ENCODE results near the gene RALA.

RALA gene

DNA sequence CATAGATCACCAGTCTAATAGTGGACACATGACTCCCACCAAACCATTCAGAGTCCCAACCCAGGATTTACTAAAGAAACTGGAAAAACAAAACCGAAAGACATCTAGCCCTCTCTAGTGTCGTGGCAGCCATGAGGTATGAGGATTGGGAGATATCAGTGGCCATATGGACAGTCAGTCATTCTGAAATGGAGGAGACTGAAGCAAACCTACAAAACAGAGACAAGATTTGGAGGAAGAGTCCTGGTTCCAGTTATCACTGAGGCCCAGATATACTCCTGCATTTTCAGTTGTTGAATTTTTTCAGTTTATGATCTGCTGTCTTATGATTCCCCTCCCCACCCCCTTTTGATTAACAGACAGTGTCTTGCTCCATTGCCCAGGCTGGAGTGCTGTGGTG lies 9.1 kb upstream of the RALA start:
- no peak for DNase-seq

DNA sequence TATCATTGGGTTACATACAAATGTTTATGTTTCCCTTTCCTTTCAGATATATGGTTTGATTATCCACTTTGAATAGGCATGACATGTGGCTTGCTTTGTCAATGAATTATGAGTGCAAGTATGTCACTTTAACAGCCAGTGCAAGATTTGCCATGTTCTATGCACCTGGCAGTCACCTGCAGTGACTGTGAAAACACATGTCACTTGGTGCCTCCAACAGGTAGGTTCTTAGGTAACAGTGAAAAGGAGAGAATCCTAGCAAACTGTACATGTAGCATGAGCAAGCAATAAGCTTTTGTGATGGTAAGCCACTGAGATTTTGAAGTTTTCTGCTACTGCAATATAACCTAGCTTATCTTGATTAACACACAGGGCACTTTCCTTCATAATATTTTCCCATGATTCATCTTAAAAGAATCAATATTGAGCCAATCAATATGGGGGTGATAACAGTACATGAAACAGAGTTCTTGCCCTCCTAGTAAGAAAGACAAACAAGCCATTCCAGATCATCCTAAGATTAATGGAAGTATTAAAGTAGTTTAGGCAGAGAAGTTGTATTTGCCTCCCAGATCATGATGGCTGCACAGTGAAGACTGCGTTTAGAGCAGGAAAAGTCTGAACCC lies 7.9 kb upstream of the RALA start:
- DNase-seq: no peak

DNA sequence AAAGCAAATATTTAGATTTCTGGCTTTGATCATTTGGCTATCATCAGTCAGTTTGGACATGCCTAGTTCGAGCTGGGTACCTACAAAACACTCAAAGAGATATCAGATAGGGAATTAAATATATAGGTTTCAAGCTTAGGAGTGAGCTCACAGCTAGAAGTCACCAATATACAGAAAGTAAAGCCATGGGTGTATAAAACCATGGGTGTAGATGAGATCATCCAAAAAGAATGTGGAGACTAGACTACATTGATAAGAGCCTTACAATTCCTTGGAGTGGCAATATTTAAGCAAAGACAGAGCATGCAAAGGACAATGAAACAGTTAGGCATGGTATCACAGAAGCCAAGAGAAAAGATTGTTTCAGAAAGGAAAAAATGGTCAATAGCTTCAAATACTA lies 7.2 kb upstream of the RALA start:
- no peak for DNase-seq

DNA sequence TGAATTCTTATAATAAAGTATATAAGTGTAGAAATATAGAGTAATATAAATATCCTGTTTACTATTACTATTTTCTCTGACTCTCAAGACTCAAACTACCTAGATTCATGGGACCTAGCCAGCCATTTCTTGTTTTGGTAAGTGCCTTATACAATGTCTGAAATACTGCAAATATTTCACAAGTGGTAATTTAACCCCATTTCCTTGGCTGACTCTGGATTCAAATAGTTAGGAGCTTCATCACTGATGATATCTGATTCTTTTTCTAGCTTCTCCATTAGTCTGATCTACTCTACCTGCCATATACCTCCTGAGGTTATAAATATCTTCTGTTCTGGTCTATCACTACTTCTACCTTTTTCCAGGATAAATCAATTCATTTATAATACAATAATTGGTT lies 6.4 kb upstream of the RALA start:
- DNase-seq: no peak

DNA sequence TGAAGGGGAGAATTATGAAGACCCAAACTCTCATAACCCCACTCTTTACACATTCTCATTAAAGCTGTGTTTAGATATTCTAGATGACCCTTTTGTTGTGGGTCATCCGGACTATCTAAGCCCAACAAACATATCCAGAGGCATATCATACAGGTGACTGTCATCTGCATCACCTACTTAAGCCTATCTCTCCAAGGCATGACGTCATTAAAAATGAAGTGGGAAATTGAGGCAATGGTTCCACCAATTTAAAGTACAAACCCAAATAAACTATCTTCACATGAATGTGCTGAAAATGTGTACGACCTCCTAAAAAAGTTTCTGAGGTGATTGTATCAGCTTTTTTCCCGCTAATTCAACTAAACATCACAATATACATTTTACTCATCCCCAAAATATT lies 4.5 kb upstream of the RALA start:
- DNase-seq: no peak

DNA sequence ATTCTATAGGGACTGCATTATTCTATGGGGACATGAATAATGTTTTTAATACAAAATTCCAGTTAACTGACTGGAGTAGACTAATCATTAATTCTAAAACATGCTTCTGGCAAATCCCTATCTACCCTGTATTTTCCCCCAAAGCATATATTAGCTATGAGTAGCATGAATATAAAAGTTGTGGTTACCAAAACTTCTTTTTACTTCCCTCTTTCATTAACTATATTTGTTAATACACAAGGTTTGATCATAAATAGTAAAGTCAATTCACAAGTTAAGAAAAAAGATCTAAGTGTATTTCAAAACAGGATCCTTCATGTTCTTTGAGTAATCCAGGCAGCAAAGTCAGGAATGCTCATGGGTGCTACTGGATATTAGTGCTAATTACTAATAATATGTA lies 2.9 kb upstream of the RALA start:
- DNase-seq: no peak

DNA sequence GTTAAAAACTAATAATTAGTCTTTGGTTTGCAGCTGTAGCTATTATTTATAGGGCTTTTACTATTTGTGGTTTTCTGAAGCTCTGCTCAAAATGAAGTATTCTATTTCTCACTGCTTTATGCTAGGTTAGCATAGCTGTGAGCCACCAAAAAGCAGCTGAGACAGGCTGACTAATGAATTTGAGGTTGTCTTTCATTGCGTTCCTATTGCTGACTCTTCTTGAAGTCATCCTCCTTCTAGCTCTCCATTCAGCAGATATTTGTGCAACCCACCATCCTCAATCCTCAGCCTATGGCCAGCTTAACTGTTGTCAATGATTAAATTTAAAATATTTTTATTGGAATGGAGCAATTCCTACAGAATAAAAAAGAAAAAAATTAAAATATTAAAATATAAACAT lies 2.1 kb upstream of the RALA start:
- DNase-seq: no peak

DNA sequence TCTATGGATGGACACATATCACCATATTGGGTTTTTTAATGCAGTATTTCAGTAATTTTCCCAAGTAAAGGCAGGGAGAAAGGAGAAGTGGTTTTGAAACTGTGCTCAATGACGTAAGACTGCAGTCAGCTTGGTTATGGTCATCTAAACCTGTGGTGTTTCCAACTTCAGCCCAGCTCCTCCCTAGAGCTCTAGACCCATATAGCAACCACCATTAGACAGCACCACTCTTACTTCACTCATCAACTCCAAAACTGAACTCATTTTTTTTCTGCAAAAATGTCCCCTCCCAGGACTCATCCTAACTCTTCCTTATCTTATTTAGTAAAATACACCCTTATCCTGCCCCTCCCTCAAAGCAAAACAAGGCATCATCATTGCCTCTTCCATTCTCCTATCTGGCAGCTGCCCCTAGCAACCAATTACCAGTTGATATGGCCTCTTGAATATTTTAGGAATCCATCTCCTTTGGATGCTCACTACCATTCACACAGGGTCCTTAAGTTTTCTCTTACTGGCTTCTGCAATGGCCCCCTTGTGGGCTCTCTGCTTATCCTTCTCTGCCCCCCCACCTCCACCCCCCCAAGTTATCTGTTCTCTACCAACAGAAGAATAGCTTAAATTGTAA lies 1.5 kb upstream of the RALA start:
- no peak for DNase-seq

DNA sequence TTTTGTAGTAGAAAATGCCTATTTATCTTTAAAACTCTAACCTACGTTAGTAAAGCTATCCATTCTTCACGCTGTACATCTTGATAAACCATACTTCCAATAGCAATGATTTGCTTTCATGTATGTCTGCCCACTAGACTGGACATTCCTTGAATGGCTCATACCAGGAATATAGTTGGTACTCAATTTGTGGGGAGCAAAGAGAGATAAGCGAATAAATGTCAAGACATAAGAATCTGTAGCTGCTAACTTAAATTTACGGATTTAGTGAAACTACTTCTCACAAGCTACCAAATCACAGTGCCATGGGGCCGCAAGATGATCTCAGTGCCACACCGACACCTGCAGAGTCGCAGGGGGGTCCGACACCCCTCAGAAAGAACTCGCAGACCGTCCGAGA lies 763 bp upstream of the RALA start:
- no peak for DNase-seq

DNA sequence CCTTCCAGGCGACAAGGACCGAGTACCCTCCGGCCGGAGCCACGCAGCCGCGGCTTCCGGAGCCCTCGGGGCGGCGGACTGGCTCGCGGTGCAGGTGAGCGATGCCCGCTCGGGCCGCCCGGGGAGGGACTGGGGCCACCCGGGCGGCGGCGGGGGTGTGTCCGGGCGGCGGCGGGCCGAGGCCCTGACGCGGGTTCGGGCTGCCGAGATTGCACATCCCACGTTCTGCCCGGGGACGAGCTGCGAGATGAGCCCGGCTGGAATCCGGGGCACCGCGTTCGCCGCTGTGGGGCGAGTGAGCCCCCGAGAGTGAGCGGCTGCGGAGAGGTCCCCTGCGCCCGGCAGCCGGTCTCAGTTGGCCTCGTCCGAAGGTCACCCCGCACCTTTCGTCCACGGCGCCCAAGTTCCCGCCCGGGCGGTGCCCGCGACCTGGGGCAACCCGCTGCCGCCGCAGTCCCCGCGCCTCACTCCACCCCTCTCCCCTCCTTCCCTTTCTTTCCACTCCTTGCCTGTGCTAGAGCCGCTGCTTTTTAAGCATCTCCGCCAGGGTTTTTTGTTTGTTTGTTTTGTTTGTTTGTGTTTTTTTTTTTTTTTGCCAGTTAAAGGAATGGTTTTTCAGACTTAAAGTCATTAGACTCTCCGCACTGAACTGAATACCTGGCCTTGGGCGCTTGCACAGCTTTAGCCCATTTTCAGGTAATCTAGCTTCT lies 515 bp downstream of the RALA start:
- DNase-seq: no peak

DNA sequence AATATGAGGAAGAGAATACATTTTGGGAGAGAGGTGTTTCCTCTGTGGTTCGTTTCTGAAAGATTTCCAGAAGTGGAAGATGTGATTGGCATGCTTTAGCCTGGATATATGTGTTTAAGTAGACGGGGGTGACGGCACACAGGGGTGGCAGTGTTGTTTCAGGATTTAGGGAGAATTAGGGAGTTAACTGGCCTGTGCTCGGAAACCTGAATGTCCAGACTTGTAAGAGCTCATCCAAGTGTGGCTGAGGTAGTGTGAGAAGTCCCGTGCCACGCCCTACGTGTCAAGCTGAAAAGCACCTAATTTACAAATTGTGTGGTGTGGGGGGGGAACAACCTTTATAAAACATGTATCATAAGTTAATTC lies 1.1 kb downstream of the RALA start:
- no peak for DNase-seq

DNA sequence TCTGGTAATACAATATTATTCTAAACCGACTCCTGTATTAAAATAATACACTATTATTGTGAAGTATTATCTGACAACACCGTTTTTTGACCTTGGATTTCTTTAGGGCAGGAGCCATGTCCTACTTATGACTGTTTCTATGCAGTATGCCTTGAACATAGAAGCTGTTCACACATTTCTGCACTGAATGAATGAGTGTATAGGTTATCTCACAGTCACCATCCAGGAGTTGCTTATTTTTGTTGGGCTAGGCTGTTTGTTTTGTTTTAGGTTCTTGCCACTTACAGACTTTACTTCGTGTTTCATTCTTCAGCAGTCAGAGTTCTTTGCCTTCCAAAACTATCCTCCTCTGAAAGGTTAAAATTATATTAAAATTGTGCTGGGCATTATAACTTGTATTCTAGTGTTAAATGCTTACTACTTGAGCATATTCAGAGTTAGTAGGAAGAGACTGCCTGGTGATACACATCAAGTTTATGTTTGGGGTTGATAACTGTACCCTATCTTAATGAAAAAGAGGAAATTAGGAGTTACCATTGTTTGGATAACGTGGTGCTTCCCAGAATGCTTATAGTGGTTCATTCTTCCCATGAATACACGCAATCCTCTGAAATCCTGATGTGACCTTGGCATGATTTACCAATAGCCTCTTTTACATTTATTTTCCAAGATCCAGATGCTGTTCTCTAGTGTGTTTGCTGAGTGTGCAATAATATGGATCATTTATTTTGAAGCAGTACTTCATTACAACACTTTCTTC lies 1.7 kb downstream of the RALA start:
- DNase-seq: no peak

DNA sequence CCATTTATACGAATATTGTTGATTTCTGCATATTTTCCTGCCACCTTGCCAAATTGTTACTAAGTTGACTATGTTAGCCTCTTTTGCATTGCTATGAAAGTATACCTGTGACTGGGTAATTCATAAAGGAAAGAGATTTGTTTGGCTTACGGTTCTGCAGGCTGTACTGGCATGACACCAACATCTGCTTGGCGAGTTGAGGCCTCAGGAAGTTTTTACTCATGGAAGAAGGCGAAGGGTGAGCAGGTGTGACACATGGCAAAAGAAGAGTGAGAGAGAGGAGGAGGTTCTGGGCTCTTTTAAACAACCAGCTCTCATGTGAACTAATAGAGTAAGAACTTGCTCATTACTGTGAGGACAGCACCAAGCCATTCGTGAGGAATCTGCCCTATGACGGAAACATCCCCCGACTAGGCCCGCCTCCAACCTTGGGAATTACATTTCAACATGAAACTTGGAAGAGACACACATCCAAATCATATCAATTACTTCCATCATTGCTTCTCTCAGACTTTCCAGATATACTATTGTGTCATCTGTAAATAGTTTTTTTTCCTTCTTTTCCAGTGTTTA lies 8.4 kb downstream of the RALA start:
- no peak for DNase-seq

DNA sequence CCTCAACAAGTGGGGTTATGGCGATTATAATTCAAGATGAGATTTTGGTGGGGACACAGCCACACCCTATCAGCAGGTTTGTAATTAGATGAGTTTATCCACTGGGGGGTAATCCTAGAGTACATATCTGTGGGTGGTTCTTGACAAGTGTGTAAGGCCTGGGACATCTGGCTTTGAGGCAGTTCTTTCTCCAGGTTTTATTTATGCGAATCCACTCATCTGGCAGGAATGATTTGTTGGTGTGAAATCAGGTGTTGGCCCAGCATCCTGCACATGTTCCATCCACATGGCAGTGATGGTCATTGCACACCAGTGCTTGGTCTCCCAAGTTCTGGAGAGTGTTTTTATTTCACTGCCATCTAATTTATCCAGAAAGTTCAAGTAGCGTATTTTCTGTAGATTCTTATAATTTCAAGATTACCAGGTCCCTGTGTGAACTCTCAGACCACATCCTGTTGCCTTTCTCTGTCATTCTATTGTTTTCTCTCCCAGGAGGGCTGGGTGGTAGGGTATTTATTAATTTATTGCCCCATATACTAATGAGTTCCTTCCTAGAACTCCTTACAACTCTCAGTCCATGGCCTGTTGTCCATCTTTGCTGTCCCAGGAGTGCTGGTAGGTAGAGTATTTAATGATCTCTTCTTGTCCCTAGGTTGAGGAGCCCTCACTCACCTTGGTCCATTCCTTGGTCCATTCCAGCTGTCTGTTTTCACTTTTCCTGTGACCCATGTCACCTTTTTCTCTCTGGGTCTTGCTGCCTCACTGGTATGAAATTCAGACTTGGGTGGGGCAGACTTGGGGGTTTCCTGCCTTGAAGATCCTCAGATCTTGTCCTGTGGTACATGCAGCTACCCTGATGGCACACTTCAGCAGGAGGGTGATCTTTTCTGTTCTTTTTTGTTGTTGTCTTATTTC lies 10.4 kb downstream of the RALA start:
- DNase-seq: no peak

DNA sequence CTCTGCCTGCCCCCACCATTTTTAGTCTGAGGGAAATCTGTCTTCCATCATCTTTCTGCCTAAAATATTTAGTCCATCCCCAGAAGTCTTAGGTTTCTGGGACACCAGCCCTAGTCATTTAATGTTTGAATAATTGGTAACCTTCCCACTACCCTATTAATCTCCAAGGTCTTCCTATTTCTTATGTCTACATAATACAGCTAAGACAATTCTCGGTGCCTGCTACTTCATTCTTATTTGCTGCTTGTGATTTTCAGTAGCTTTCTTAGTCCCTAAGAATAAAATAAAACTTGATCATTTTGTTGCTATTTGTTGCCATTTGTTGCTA lies 11.1 kb downstream of the RALA start:
- no peak for DNase-seq

DNA sequence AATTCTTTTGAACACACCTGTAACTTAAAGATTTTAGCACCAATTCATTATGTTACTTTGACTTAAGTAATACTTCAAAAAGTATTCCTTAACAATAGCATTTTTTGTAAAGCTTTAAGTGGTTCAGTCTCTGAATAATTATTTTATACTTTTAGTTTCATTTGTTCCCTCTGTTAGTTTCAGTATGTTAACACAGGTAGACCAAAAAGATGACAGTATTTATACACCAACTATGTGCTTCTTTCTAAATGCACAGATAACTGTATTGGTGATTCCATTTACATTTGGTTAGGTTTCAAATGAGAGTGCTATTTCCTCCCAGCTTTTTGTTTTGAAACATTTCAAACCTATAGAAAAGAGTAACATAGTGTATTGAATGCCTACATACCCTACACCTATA lies 14.0 kb downstream of the RALA start:
- DNase-seq: no peak

DNA sequence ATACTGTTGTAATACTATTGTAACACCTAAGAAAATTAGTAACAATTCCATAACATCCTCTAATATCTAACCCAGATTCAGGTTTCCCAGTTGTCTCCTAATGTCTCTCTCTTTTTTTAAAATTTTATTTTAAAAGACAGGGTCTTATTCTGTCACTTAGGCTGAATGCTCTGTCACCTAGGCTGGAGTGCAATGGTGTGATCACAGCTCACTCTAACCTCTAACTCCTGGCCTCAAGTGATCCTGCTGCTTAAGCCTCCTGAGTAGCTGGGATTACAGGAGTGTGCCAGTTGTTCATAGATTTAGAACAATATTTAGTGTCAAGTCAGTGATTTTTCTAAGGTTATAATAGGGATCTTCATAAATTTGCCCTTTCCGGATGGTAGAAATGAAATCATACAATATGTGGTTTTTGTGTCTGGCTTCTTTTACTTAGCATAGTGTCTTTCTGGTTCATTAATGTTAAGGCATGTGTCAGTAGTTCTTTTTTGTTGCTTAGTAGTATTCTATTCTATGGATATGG lies 14.7 kb downstream of the RALA start:
- DNase-seq: no peak

DNA sequence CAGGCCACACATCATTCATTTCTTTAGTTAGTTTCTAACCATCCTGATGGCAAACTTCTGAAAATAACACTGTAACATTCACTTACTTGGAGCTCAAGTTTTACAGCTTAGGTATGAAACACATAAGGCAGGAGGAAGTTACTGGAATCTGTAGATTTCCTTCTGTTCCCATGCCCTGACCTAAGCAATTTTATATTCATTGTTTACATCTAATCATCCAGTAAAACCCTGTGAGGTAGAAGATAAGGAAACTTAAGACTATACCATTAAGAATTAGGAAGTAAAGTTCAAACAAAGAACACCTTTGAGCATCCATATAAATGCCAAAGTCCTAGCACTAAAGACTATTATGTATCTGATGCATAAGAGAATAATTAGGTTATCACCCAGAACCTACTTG lies 19.5 kb downstream of the RALA start:
- DNase-seq: no peak

DNA sequence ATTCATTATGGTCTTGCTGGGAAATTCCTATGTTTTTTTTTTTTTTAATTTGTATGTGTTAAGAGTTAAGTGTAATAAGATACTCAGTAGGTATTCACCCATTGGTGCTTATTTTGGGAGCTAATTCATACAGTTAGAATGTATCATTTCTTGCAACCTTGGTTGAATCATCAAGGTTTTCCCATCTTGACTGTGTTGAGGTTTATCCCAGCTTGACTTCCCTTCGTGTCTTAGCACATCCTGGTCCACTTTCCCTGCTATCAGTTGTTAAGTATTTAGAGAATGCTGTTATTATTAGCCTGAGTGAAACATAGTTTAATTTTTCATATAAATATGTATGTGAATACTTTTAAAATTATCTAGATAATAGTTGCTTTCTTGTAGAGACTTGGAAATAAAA lies 20.8 kb downstream of the RALA start:
- no peak for DNase-seq

DNA sequence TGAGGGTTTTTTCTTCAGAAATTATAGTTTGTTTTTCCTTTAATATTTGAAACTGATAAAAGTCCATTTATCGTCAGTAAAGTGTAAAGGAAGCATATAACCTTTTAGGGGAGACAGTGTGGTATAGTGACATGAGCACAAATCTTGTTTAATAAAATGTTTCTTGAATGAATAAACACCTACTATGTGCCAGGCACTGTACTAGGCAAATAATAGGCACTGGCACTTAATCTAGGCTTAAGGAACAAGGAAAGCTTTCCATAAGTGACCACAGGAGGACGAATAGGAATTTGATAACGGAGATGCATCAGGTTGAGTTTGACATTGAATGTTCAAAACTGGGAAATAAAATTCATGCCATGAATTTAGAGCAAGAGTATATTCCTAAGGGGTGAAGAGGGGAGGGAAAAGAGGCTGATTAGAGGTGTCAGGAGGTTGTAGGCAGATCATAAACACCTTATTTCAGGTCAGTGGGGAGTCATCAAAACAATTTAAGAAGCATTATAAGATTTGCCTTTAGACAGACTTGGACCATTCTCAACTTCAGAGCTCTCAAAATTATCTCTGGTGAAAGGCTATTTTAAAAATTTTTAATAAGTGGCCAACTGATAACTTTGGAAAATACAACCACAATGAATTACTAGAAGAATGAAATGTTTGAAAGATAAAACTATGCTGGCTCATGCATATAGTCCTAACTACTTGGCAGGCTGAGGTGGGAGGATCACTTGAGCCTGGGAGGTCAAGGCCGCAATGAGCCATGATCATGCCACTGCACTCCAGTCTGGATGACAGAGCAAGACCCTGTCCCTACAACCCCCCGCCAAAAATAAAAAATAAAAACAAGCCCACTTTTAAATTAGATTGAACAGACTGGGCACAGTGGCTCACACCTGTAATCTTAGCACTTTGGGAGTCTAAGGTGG lies 22.4 kb downstream of the RALA start:
- no peak for DNase-seq

DNA sequence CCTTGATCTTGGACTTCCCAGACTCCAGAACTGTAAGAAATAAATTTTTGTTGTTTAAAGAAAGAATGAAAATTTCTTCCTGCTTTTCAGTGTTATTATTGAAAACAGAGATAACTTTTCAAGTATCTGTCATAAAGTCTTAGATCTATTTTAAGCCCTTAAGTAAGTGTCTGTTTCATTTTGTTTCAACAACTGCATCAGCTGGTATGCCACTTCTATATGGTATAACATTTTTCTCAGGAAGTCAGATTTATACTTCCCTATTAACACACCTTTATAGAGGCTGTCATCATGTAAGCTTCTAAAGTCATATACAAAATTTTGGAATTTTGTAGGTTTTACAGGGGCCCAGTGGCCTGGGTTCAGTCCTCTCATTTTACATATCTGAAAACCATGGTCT lies 24.4 kb downstream of the RALA start:
- no peak for DNase-seq

All from right forelimb (tissue), 1 donor.